KMS-11 (cell line): ENCODE results near the gene RNF125.
"Not testable (repeated sequence)": the region's sequence is repeated elsewhere in the genome, so short reads cannot be mapped to it uniquely, and the experiment has no call there.

ENCODE experiments used
- H2AFZ ChIP-seq: fragments of 200-600 bp; sonication (generic); 2 replicates; pipeline ENCODE4 v1.6.1; 2016; ENCODE audit warnings: antibody characterized with exemption, mixed run types, low read depth
- H3K27ac ChIP-seq: fragments of 200-600 bp; sonication (generic); 2 replicates; pipeline ENCODE4 v1.6.1; 2016; ENCODE audit warnings: mild to moderate bottlenecking, mixed run types
- H3K27me3 ChIP-seq: fragments of 200-600 bp; sonication (generic); 2 replicates; pipeline ENCODE4 v1.6.1; 2017; ENCODE audit warnings: mild to moderate bottlenecking, low read depth, mixed run types, moderate library complexity; ENCODE audit not compliant: insufficient read depth
- H3K36me3 ChIP-seq: fragments of 200-600 bp; sonication (generic); 2 replicates; pipeline ENCODE4 v1.6.1; 2017; ENCODE audit warnings: mild to moderate bottlenecking, mixed run types; ENCODE audit not compliant: insufficient read depth
- H3K4me1 ChIP-seq: fragments of 200-600 bp; sonication (generic); 2 replicates; pipeline ENCODE4 v1.6.1; 2016; ENCODE audit warnings: mild to moderate bottlenecking, low read depth, mixed run types; ENCODE audit not compliant: poor library complexity, severe bottlenecking
- H3K4me2 ChIP-seq: fragments of 200-600 bp; sonication (generic); 2 replicates; pipeline ENCODE4 v1.7.0; 2016; ENCODE audit warnings: mild to moderate bottlenecking, mixed run types
- H3K4me3 ChIP-seq: fragments of 200-600 bp; sonication (generic); IDR thresholded peaks from 2 replicates; pipeline ENCODE4 v1.6.1; 2017; ENCODE audit warnings: low read depth, low read length, mixed read lengths; ENCODE audit not compliant: insufficient read depth
- H3K79me2 ChIP-seq: fragments of 200-600 bp; sonication (generic); 2 replicates; pipeline ENCODE4 v1.6.1; 2016; ENCODE audit warnings: low read depth, mixed run types; ENCODE audit not compliant: insufficient read depth
- H3K9ac ChIP-seq: fragments of 200-600 bp; sonication (generic); 2 replicates; pipeline ENCODE4 v1.6.1; 2016; ENCODE audit warnings: mild to moderate bottlenecking, mixed run types
- H4K20me1 ChIP-seq: fragments of 200-600 bp; sonication (generic); 2 replicates; pipeline ENCODE4 v1.6.1; 2016; ENCODE audit warnings: mild to moderate bottlenecking, mixed run types; ENCODE audit not compliant: insufficient read depth
- CTCF ChIP-seq: fragments of 200-600 bp; sonication (generic); conservative IDR thresholded peaks from 2 replicates; pipeline ENCODE4 v1.6.1; 2017; ENCODE audit warnings: low read depth, mild to moderate bottlenecking, antibody characterized with exemption, low read length, moderate library complexity, mixed read lengths

RNF125 gene

GRCh38 chr18:32086881-32087280 is 68.3 kb downstream of the RNF125 start:
- Histone ChIP-seq H2AFZ (no peak overlapping the region), H3K4me3 (no peak overlapping the region), H3K4me1 (peaks cover 42% of the 10 kb centered on the region), H3K79me2 (no peaks in the 10 kb centered on the region), H3K27me3 (peaks cover 13% of the 10 kb centered on the region; the same call in 1 of the 2 replicates), H3K27ac (no peak overlapping the region), H4K20me1 (no peaks in the 10 kb centered on the region), H3K9ac (no peak overlapping the region), H3K36me3 (no peaks in the 10 kb centered on the region), H3K4me2 (no peak overlapping the region; the same call in 1 of the 2 replicates)
- no peak for TF ChIP-seq CTCF

GRCh38 chr18:32090831-32091230 is 72.2 kb downstream of the RNF125 start:
- Histone ChIP-seq H3K4me2 (peak overlapping the region; percentile 98; the same call in 1 of the 2 replicates), H3K79me2 (peaks cover 33% of the 10 kb centered on the region), H3K27me3 (peaks cover 11% of the 10 kb centered on the region; the same call in 1 of the 2 replicates), H3K4me1 (peaks cover 41% of the 10 kb centered on the region), H4K20me1 (peaks cover 21% of the 10 kb centered on the region)
- not testable (repeated sequence) for H3K4me3 ChIP-seq, H3K27ac ChIP-seq, H2AFZ ChIP-seq, H3K36me3 ChIP-seq, H3K9ac ChIP-seq

GRCh38 chr18:32091325-32091723 is 72.7 kb downstream of the RNF125 start:
- Histone ChIP-seq H3K27ac (peak overlapping the region; percentile 99), H3K27me3 (peaks cover 6% of the 10 kb centered on the region; the same call in 1 of the 2 replicates), H3K4me1 (peaks cover 40% of the 10 kb centered on the region), H3K4me3 (no peak overlapping the region), H2AFZ (peak overlapping the region; percentile 68), H4K20me1 (peaks cover 25% of the 10 kb centered on the region), H3K9ac (peak overlapping the region; percentile 99), H3K79me2 (peaks cover 38% of the 10 kb centered on the region), H3K36me3 (no peaks in the 10 kb centered on the region; the same call in 1 of the 2 replicates), H3K4me2 (peak overlapping the region; percentile 98)
- no peak for TF ChIP-seq CTCF

- TF ChIP-seq CTCF = no peak
- H3K4me1 ChIP-seq = peaks cover 34% of the 10 kb centered on the region
- peaks cover 44% of the 10 kb centered on the region for H3K79me2 ChIP-seq
- no peaks in the 10 kb centered on the region; the same call in 1 of the 2 replicates for H3K36me3 ChIP-seq
- H3K4me2 ChIP-seq = peak within 1 kb of the TSS; percentile 98
- H4K20me1 ChIP-seq = peaks cover 26% of the 10 kb centered on the region
- peak within 1 kb of the TSS; percentile 68 for H2AFZ ChIP-seq
- H3K9ac ChIP-seq = peak within 1 kb of the TSS; percentile 99
- H3K27me3 ChIP-seq = peaks cover under 1% of the 10 kb centered on the region; the same call in 1 of the 2 replicates
- H3K27ac ChIP-seq = peak within 1 kb of the TSS; percentile 99
- H3K4me3 ChIP-seq = no peak within 1 kb of the TSS
These were observed 73.2 kb downstream of the RNF125 start, which contains the start of gene RNF138 for GRCh38 chr18:32091724-32092421. TSS of gene RNF138 (plus strand) at chr18:32091874. CDS start at chr18:32092777, 903 bp downstream.
